Stimulated activated CD4-positive, alpha-beta T cell treated with anti-CD3 and anti-CD28 coated beads, Interleukin-12 subunit alpha, Interleukin-12 subunit beta, amount 100 ng/mL, for 24 hours (primary cell): ENCODE results near the gene EFCAB5.
A peak's percentile ranks its signal among the peaks of the same experiment; 100 is the strongest.
"Not testable (repeated sequence)": the region's sequence is repeated elsewhere in the genome, so short reads cannot be mapped to it uniquely, and the experiment has no call there.

Experiments
- DNase-seq, 2 experiments: peaks; one replicate each; pipeline ENCODE4 v3.0.0-alpha.2; 2020; ENCODE audit warnings: low read depth in 2 of 2

Gene EFCAB5

GRCh38 chr17:30095507-30096244, 154.2 kb downstream of the EFCAB5 start:
- DNase-seq: no peak

DNA sequence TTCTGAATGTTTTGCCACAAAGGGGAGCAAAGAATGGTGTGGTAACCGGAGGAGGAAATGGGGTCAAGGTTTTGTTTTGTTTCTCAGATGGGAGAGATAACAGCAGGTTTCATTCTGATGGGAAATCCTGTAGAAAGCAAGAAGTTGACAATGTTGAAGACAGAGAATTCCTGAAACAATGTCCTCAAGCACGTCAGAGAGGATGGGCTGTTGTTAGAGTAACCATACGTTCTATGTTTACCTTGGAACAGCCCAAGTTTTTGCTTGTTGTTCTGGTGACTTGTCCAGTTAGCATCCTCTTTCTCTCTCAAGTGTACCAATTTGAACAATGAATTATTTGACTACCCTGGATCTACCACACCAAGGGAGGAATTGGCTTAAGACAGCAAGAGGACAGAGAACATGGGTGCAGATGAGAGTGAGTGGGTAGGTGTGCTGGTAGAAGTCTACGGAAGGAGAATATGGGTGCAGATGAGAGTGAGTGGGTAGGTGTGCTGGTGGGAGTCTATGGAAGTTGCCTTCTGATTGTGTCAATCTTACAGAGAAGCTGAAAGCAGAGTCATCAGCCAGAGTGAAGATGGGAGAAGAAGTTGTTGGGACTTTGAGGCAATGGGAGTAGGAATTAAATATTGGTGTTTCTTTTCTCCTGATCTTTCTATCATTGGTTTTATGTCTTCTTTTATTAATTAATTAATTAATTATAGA, 160.4 kb downstream of the EFCAB5 start:
- no peak for DNase-seq

DNA sequence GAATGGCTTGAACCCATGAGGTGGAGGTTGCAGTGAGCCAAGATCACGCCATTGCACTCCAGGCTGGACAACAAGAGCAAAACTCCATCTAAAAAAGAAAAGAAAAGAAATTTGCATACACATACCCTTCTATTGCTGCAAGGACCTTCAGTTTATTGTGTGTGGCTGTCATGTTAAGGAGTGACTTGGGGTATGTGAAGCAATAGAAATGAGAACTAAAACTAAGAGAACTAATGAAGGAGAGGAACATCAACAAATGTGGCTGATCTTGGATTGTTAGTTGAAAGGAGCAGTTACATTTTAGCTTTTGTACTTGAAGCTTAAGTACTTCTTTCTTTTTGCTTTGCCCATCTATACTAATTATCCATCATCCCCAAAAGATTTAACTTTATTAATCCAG, 162.5 kb downstream of the EFCAB5 start:
- no peak for DNase-seq

- DNase-seq: peak; percentile 39 to 68
These were observed 163.3 kb downstream of the EFCAB5 start for GRCh38 chr17:30104575-30105339.

- no peak for DNase-seq
These were observed 171.4 kb downstream of the EFCAB5 start for GRCh38 chr17:30112794-30113193.

- DNase-seq: no peak
These were observed 171.8 kb downstream of the EFCAB5 start for GRCh38 chr17:30113213-30113612.

DNA sequence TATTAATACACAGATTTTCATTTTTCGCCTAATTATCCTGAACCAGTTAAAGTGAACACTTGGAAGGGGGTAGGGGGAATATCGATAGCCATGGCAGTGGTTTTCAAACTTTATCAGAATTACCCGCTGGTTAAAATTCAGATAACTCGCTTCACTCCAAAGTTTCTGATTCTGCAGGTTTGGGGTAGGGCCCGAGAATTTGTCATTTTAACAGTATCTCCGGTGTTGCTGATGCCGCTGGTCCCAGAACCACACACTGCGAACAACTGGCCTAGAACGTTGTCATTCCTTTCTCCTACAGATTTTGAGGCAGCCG, 174.9 kb downstream of the EFCAB5 start:
- DNase-seq: no peak

DNA sequence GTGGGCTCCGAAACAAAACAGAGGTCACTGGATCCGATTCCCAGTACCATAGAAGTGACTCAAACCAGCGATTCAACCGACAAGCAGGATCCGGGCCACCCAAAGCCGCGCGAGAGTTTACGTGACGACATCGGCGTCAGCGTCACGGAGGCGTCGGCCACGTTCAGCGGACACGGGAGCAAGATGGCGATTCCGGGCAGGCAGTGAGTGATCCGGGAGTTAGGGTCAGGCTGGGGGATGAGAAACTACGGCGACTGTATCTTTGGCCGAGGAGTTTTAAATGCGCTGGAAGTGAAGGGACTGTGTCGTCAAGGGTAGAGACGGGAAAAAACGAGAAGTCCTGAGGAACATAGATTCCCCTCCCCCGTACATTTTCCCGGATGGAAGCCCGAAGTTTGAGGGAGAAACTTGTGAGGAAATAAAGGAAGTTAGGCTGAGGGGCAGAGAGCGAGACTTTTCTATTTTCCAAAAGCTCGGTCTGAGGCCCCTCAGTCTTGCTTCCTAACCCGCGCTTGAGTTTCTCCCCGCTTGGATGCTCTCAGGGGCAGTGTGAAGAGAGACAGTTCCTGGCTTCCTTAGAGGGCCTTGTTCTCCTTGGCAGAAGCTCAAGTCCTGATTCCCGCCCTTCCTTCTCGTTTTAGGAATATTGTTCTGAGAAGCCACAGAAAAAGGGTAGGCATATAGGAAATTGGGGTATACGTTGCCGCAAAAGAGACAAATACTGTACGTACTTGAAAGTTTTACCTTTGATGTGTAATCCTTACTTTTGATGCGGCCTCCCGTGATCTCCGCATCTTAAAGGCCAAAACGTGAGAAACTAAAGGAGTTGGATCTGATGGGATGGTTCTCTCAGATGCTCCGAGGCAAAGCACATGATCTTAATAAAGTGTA, 175.5 kb downstream of the EFCAB5 start, which contains the start of gene NSRP1:
TSS of gene NSRP1 (plus strand) at position 156 of the 891 bp plus-strand sequence. CDS start at position 184, 28 bp downstream.
- peak; percentile 88 to 95 for DNase-seq

DNA sequence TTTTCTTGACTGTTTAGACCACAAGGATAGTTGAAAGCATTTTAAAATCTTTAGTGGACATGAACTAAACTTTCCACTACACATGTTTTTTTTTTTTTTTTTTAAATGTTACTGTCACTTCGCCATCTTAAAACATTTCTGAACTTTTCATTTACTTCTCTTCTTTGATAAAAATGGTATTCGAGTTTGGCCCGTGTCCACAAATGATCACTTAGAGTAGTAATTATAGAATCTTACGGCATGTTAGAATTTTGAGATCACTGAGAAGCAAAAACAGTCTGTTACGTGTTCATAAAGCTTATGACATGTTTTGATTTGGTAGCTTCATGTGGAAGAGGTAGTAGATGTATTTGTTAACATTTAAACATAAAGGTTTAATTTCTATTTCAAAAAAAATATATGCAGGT, 176.2 kb downstream of the EFCAB5 start:
- no peak for DNase-seq

DNA sequence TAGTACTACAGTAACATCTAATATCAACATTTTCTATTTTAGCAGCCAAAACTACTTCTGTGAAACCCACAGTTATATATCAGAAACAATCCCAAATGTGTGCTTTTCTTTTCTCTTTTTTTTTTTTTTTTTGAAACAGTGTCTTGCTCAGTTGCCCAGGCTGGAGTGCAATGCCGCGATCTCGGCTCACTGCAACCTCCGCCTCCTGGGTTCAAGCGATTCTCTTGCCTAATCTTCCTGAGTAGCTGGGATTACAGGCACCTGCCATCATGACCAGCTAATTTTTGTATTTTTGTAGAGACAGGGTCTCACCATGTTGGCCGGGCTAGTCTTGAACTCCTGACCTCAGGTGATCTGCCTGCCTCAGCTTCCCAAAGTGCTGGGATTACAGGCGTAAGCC, 177.2 kb downstream of the EFCAB5 start:
- DNase-seq: not testable (repeated sequence)

- no peak for DNase-seq
These were observed 182.9 kb downstream of the EFCAB5 start for GRCh38 chr17:30124273-30124796.

- DNase-seq: no peak
These were observed 188.7 kb downstream of the EFCAB5 start for GRCh38 chr17:30130121-30130520.

- DNase-seq: no peak
These were observed 191.2 kb downstream of the EFCAB5 start for GRCh38 chr17:30132615-30133014.

DNA sequence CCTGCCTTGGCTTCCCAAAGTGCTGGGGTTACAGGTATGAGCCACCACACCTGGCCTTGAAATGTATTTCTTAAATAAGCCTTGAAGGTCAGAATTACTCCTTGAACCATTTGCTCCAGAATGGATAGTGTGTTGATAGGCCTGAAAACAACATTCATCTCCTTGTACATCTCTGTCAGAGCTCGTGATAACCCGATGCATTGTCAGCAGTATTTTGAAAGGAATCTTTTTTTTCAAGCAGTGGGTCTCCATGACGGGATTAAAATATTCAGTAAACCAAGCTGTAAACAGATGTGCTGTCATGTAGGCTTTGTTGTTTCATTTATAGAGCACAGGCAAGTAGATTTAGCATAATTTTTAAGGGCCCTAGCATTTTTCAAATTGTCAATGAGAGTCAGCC, 191.8 kb downstream of the EFCAB5 start:
- DNase-seq: no peak

DNA sequence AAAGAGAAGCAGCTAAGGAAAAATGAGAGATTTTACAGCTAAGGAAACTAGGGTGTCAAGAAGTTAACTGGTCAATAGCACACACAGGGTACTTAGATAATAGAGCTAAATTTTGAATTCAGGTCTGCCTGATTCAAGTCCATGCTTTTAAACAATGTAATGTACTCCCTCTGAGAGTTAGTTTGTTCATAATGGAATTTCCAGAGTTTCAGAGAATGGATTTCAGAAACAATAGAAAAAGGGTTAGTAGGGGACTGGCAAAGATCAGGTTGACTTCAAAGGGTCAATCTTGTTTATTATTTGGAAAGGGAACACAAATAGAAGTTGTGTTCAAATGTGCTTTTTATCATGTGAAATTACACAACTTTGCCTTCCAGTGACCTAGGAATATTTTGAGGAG, 193.1 kb downstream of the EFCAB5 start:
- DNase-seq: no peak

DNA sequence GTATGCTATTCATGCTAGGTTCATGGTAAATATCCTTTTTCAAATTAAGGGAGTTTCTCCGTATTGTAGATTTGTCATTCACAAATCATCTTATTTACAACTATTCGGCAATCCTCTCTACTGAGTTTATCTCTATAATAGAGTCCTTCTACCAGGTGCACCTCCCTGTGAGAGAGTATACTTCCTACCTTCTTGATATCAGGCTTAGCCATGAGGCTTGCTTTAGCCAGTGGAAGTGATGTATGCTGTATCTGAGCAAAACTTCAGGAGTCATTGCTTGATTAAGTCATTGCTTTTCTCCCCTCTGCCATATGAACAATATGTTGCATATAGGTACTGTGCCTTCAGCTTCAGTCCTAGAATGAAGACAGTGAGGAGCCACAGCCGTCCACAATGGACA, 195.7 kb downstream of the EFCAB5 start:
- DNase-seq: no peak

GRCh38 chr17:30147860-30148259, 206.4 kb downstream of the EFCAB5 start:
- DNase-seq: not testable (repeated sequence)

- no peak for DNase-seq
These were observed 206.9 kb downstream of the EFCAB5 start for GRCh38 chr17:30148376-30148775.

DNA sequence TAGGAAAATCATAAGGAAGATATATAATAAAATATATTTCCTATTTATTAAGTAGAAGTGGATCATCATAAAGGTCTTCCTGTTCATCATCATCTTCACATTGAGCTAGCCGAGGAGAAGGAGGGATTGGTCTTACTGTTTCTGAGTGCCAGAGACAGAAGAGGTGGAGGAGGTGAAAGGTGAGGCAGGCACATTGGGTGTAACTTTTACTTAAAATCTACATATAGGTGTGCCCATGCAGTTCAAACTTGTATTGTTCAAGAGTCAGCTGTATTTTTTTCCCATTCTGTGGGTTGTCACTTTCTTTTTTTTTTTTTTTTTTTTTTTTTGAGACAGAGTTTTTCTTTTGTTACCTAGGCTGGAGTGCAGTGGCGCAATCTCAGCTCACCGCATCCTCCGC, 210.0 kb downstream of the EFCAB5 start:
- no peak for DNase-seq

DNA sequence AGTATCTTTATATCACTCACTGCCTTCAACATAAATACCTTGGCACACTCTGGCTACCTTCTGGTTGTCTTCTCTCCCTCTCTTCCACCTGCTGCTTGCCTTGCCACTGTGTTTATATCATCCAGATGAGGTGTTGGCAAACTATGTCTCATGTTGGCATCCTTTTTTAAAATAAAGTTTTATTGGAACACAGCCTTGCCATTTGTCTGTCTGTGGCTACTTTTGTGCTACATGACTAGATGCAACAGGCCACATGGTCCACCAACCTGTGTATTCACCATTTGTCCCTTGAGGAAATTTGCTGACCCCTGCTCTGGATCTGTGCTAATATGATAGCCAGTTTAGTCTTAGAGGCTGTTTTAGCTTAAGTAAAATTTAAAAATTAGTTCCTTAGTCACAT, 212.0 kb downstream of the EFCAB5 start:
- DNase-seq: no peak

DNA sequence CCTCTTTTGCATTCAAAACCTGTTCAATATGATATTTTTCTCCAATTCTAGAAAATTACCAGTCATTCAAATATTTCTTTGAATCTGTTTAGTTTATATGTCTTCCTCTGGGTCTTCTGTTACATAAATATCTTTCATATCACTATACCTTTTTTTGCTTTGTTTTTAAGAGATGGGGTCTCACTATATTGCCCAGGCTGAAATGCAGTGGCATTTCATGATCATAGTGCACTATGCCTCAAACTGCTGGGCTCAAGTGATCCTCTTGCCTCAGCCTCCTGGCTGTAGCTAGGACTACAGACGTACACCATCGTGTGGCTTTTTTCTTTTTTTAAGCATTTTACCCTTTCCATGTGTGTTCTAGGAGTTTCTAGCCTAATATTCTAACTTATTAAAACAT, 214.0 kb downstream of the EFCAB5 start:
- DNase-seq: no peak
